Activated CD8-positive, alpha-beta memory T cell treated with anti-CD3 and anti-CD28 coated beads, Interleukin-2, amount 50 U/mL, for 48 hours (primary cell): ENCODE results near the gene MS4A7.

Experiments
- DNase-seq: peaks from one replicate; pipeline ENCODE4 v3.0.0-alpha.2; 2020

The MS4A7 gene

GRCh38 chr11:60371386-60371785, 6.9 kb upstream of the MS4A7 start:
- DNase-seq, result no peak

- DNase-seq, result no peak
Observed at GRCh38 chr11:60371854-60372253, 6.5 kb upstream of the MS4A7 start.

- no peak for DNase-seq
Observed at GRCh38 chr11:60372767-60373166, 5.6 kb upstream of the MS4A7 start.

GRCh38 chr11:60375316-60375715, 3.0 kb upstream of the MS4A7 start:
- DNase-seq, result no peak

- DNase-seq, result no peak
Observed at GRCh38 chr11:60376601-60377000, 1.7 kb upstream of the MS4A7 start.

GRCh38 chr11:60377401-60378136, 763 bp upstream of the MS4A7 start:
- no peak for DNase-seq

- DNase-seq, result no peak
Observed at GRCh38 chr11:60389279-60389910, 11.1 kb downstream of the MS4A7 start.

- no peak for DNase-seq
Observed at GRCh38 chr11:60390419-60390818, 12.1 kb downstream of the MS4A7 start.

GRCh38 chr11:60392361-60392760, 14.0 kb downstream of the MS4A7 start:
- no peak for DNase-seq

GRCh38 chr11:60393016-60393415, 14.7 kb downstream of the MS4A7 start:
- no peak for DNase-seq

GRCh38 chr11:60394666-60395380, 16.5 kb downstream of the MS4A7 start:
- DNase-seq, result no peak

GRCh38 chr11:60396382-60396781, 18.1 kb downstream of the MS4A7 start, which contains the start of gene MS4A14:
Gene MS4A14, plus strand, starts transcription at chr11:60396459. Its CDS starts 120 bp downstream, at chr11:60396579.
- no peak for DNase-seq

GRCh38 chr11:60396799-60397198, 18.5 kb downstream of the MS4A7 start:
- no peak for DNase-seq

GRCh38 chr11:60420015-60420414, 41.7 kb downstream of the MS4A7 start:
- no peak for DNase-seq

- DNase-seq, result no peak
Observed at GRCh38 chr11:60422609-60423008, 44.3 kb downstream of the MS4A7 start.

- DNase-seq, result no peak
Observed at GRCh38 chr11:60428517-60428916, 50.2 kb downstream of the MS4A7 start.

GRCh38 chr11:60429272-60429671, 50.9 kb downstream of the MS4A7 start, which contains the start of gene MS4A5:
Gene MS4A5, plus strand, starts transcription at chr11:60429572. Its CDS starts 103 bp downstream, at chr11:60429675.
- DNase-seq, result no peak

GRCh38 chr11:60431251-60431650, 52.9 kb downstream of the MS4A7 start:
- DNase-seq, result no peak

- DNase-seq, result no peak
Observed at GRCh38 chr11:60433401-60433800, 55.1 kb downstream of the MS4A7 start.
